Right atrium auricular region (tissue), 2 donors: ENCODE results near the gene MCM3AP. TPM values are rescaled to one million over a fixed set of nuclear protein-coding genes. Genes with fewer than 3 reads are reported as not detected.
A peak's percentile ranks its signal among the peaks of the same experiment; 100 is the strongest.

ENCODE experiments used
- DNase-seq: peaks from one replicate; pipeline ENCODE4 v3.0.0-alpha.2; 2019; ENCODE audit warnings: low spot score
- H3K27ac ChIP-seq, 2 donors: fragments of 200-600 bp; sonication (generic); 1 replicate in 1 of 2; 2 replicates in 1 of 2; pipeline ENCODE4 v1.5.1; 2016 to 2019
- H3K27me3 ChIP-seq, 2 donors: fragments of 200-600 bp; sonication (generic); one replicate each; pipeline versions ENCODE4 v1.5.1 to v1.6.0; 2017 to 2019
- H3K36me3 ChIP-seq: fragments of 200-600 bp; sonication (generic); one replicate; pipeline ENCODE4 v1.5.1; 2016
- H3K4me1 ChIP-seq, 2 donors: fragments of 200-600 bp; sonication (generic); one replicate each; pipeline versions ENCODE4 v1.5.1 to v1.6.0; 2017 to 2019
- H3K4me3 ChIP-seq, 2 donors: fragments of 200-600 bp; sonication (generic); 1 replicate in 1 of 2; 2 replicates in 1 of 2; pipeline ENCODE4 v1.5.1; 2017 to 2019; ENCODE audit warnings: mild to moderate bottlenecking in 1 of 2, moderate library complexity in 1 of 2
- H3K9me3 ChIP-seq, 2 donors: fragments of 200-600 bp; sonication (generic); one replicate each; pipeline ENCODE4 v1.5.1; 2019
- total RNA-seq, 2 donors: library from RNA; depleted of rRNA; stranded (reverse); fragments of >200 nt; gene quantifications; one replicate each; pipeline ENCODE4 v1.1.0, GENCODE V29; 2016
- TF ChIP-seq, protein P1 (sequence below), 2 donors: fragments of 200-600 bp; sonication (generic); IDR thresholded peaks; one replicate each; pipeline ENCODE4 v1.5.1; 2019; ENCODE audit warnings: antibody characterized with exemption in 2 of 2

Gene MCM3AP
- total RNA-seq, 2 donors from 2014 or later, result 35.7 to 45.4 TPM

DNA sequence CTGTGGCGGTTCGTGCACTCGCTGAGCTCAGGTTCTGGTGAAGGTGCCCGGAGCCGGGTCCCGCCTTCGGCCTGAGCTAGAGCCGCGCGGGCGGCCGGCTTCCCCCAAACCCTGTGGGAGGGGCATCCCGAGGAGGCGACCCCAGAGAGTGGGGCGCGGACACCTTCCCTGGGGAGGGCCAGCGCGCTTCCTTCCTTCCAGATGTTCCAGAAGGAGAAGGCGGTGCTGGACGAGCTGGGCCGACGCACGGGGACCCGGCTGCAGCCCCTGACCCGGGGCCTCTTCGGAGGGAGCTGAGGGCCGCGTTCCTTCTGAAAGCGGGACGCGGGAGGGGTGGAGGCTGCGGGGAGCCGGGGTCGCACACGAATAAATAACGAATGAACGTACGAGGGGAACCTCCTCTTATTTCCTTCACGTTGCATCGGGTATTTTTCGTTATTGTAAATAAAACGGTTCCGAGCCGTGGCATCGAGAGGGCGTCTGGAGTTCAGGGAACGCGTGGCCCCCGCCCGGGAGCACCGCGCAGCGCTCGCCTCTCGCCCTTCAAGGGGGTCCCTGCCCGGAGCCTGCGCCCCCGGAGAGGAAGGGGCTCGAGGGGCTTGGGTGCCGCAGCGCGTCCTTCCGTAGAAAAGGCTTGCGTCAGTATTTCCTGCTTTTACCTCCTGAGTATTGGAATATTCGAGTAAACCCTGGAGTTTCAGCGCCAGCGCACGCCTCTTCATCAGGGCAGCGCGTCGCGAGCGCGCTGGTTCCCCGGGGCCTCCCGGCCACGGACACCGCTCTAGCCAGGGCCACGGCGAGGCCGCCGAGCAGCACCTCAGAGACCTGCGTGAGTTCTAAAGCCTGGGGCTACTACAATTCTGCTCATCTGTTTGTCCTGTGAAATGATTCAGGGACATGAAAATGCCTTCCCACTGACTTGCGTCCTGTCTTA is 12.2 kb upstream of the MCM3AP start:
- Histone ChIP-seq H3K27ac (peak overlapping the region; percentile 57 to 63), H3K4me1 (peaks cover 0 to 35% of the 10 kb centered on the region in 2 donors), H3K4me3 (peak overlapping the region; percentile 28 to 54), H3K9me3 (no peaks in the 10 kb centered on the region), H3K36me3 (no peaks in the 10 kb centered on the region), H3K27me3 (no peaks in the 10 kb centered on the region)
- no peak for DNase-seq
- TF ChIP-seq, protein P1, sequence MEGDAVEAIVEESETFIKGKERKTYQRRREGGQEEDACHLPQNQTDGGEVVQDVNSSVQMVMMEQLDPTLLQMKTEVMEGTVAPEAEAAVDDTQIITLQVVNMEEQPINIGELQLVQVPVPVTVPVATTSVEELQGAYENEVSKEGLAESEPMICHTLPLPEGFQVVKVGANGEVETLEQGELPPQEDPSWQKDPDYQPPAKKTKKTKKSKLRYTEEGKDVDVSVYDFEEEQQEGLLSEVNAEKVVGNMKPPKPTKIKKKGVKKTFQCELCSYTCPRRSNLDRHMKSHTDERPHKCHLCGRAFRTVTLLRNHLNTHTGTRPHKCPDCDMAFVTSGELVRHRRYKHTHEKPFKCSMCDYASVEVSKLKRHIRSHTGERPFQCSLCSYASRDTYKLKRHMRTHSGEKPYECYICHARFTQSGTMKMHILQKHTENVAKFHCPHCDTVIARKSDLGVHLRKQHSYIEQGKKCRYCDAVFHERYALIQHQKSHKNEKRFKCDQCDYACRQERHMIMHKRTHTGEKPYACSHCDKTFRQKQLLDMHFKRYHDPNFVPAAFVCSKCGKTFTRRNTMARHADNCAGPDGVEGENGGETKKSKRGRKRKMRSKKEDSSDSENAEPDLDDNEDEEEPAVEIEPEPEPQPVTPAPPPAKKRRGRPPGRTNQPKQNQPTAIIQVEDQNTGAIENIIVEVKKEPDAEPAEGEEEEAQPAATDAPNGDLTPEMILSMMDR (IDR thresholded peaks at IDR 0.05), result no peak

- peak; percentile 94 for DNase-seq
- Histone ChIP-seq H3K4me3 (peak overlapping the region in 1 of 2 donors; percentile 54), H3K27ac (peak overlapping the region; percentile 60 to 63)
Measured at GRCh38 chr21:46295996-46296752, 10.8 kb upstream of the MCM3AP start.

DNA sequence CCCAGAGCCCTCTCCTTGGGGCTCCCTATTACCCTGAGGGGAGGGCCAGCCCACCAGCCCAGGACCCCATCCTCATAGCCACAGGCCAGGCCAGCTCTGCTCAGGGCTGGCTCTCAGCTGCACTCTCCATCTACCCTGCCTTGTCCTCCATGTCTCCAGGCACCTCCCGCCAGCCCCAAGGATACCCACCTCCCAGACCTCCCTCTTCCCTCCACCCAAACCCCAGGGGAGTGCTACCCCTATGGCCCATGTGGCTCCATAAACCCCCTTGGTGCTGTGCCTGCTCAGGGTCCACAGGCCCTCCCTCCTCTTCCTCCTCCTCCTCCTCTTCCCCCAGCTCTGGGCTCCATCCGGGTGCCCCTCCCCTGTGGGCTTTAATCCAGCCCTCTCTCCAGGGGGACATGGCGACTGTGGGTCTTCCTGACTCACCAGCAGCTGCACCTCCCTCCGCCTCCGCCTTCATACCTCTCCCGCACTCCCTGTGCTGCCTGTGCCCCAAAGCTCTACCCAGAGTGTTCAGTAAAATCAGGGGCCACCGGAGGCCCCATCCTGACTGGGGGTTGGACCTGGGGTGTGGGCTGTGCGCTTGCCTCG is 9.9 kb upstream of the MCM3AP start:
- peaks cover 8% of the 10 kb centered on the region for H3K36me3 ChIP-seq
- peaks cover 0 to 35% of the 10 kb centered on the region in 2 donors for H3K4me1 ChIP-seq
- no peak for DNase-seq
- no peaks in the 10 kb centered on the region for H3K9me3 ChIP-seq
- no peak overlapping the region for H3K4me3 ChIP-seq
- H3K27ac ChIP-seq, result peak overlapping the region; percentile 60 to 63
- TF ChIP-seq, protein P1 (IDR thresholded peaks at IDR 0.05), result no peak
- H3K27me3 ChIP-seq, result no peaks in the 10 kb centered on the region

More at GRCh38 chr21:46295996-46296752, 10.8 kb upstream of the MCM3AP start:
- no peaks in the 10 kb centered on the region for H3K27me3 ChIP-seq
- H3K9me3 ChIP-seq, result no peaks in the 10 kb centered on the region
- H3K4me1 ChIP-seq, result peaks cover 0 to 35% of the 10 kb centered on the region in 2 donors
- H3K36me3 ChIP-seq, result peaks cover 8% of the 10 kb centered on the region
- TF ChIP-seq, protein P1 (IDR thresholded peaks at IDR 0.05), result no peak

DNA sequence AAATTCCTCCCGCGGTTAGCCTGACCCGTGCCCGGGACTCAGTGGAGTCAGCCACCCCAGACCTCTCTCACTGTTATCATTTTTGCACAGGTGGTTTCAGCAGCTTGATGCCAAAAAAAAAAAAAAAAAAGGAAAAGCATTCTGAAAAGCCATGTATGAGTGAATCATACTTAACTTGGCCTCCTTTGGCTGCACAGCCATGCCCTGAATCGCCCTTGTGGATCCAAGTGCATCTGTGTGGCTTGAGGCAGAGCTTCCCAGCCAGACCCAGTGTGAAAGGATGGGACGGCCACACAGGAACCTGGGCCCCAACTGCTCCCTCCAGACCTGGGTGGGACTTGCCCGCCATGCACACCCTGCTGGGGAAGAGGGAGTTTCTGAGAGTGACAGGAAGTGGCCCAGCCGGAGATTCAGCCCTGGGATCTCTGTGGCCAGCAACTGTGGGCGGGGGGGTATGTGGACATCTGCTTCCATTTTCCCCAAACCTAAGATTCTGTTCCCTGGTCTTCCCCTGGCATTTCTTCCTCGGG is 9.3 kb upstream of the MCM3AP start:
- peaks cover 8% of the 10 kb centered on the region for H3K36me3 ChIP-seq
- TF ChIP-seq, protein P1 (IDR thresholded peaks at IDR 0.05), result no peak
- H3K9me3 ChIP-seq, result no peaks in the 10 kb centered on the region
- H3K4me1 ChIP-seq, result peaks cover 0 to 35% of the 10 kb centered on the region in 2 donors
- DNase-seq, result no peak
- no peak overlapping the region for H3K4me3 ChIP-seq
- no peaks in the 10 kb centered on the region for H3K27me3 ChIP-seq
- peak overlapping the region; percentile 39 to 45 for H3K27ac ChIP-seq

- H3K4me1 ChIP-seq, result peaks cover 0 to 32% of the 10 kb centered on the region in 2 donors
- H3K4me3 ChIP-seq, result no peak overlapping the region
- no peaks in the 10 kb centered on the region for H3K27me3 ChIP-seq
- DNase-seq, result no peak
- no peak overlapping the region for H3K27ac ChIP-seq
- H3K36me3 ChIP-seq, result peaks cover 8% of the 10 kb centered on the region
- TF ChIP-seq, protein P1 (IDR thresholded peaks at IDR 0.05), result no peak
- no peaks in the 10 kb centered on the region for H3K9me3 ChIP-seq
Measured at GRCh38 chr21:46291561-46291960, 6.2 kb upstream of the MCM3AP start.
